ENCODE results near the gene GPR62. TPM values are rescaled to one million over a fixed set of nuclear protein-coding genes. Genes with fewer than 3 reads are reported as not detected.

Gene GPR62
- total and polyA plus RNA-seq, 2 of the 8 experiments (the other 6 are each of a cell fraction or from before 2014, with no cell fraction given) = 0.22 to 0.29 TPM

DNA sequence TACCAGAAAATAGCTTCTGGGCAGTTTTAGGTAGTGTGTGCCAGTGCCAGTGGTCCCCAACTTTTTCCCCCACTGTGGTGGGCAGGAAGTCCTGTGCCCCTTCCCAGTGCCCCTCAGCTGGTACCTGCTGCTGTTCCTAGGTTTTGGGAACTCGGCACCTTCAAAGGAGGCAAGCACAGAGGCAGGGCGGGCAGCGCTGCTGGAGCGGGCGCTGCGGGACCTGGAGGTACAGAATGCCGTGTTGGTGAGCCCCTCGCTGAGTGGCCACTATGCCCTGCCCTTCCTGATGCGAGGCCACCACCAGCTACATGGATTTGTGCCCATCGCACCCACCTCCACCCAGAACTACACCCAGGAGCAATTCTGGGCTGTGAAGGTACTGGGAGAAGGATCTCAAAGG is 25.1 kb downstream of the GPR62 start:
- H3K9ac ChIP-seq (replicated peaks in 1 of 4; ENCODE audit: extremely low read depth in 1 of 4, low read depth in 3 of 4, low read length in 3 of 4) = no peak overlapping the region
- no peak overlapping the region for H2BK20ac ChIP-seq (ENCODE audit: low read length)
- no peak overlapping the region for H3K4me3 ChIP-seq (ENCODE audit: extremely low read depth in 1 of 4, insufficient read depth in 2 of 4, low read depth in 3 of 4, low read length in 4 of 4)
- no peak overlapping the region for H4K5ac ChIP-seq (ENCODE audit: insufficient read length, low read depth, low read length)
- peaks cover 5 to 18% (median 13%) of the 10 kb centered on the region in 4 experiments for H3K4me1 ChIP-seq (replicated peaks in 1 of 4; ENCODE audit: control insufficient read depth in 3 of 4, insufficient read depth in 4 of 4, low read length in 3 of 4)
- peaks cover 0 to 6% of the 10 kb centered on the region in 2 experiments for H4K20me1 ChIP-seq (replicated peaks in 1 of 2; ENCODE audit: control insufficient read depth in 1 of 2, insufficient read depth in 2 of 2, low read length in 2 of 2)
- ChIA-PET CTCF (ENCODE audit: partially characterized antibody) (interaction anchor here (1.2 to 5.5 kb wide), 5 partner anchors 8 to 160 kb away, joined by 3 to 66 read pairs (median 25); partner anchors contain the start of genes PARP3, PCBP4, RPL29 and RRP9), POLR2A (ENCODE audit: partially characterized antibody) (interaction anchor here (25.9 to 29.3 kb wide), 2 partner anchors 4 to 9 kb away, joined by 923 read pairs; partner anchors contain the start of genes ABHD14A, ABHD14B, ACY1 and PCBP4)
- no peaks in the 10 kb centered on the region for H3K36me3 ChIP-seq (ENCODE audit: control insufficient read depth in 2 of 4, insufficient read depth in 4 of 4, low read length in 3 of 4)
- DNase-seq (ENCODE audit: low read depth in 1 of 2, low spot score in 2 of 2) (no peak), FAIRE-seq (no peak)
- H2BK12ac ChIP-seq (ENCODE audit: low read depth, low read length) = no peak overlapping the region
- no peaks in the 10 kb centered on the region for H3K79me2 ChIP-seq (ENCODE audit: control insufficient read depth in 1 of 2, insufficient read depth in 2 of 2, low read length in 2 of 2)
- peaks cover 10% of the 10 kb centered on the region for H3K23me2 ChIP-seq (ENCODE audit: low read depth, low read length)
- no peak overlapping the region for H2BK15ac ChIP-seq (ENCODE audit: low read length)
- no peaks in the 10 kb centered on the region for H3K9me3 ChIP-seq (ENCODE audit: insufficient read depth in 2 of 2, low read depth in 1 of 2, low read length in 1 of 2)
- H3K4me2 ChIP-seq (ENCODE audit: insufficient read depth in 1 of 2, low read depth in 2 of 2, low read length in 2 of 2) = no peak overlapping the region
- WGBS, 2 experiments (ENCODE audit: extremely low coverage in 1 of 2, insufficient coverage in 1 of 2, insufficient read length in 1 of 2, insufficient replicate concordance in 2 of 2, low coverage in 1 of 2, low lambda C conversion rate in 2 of 2, missing lambda C conversion rate in 1 of 2) = 96% methylated on average over 10 of the region's 10 CpGs; no CpG with 5 or more reads in 1 of the 2 experiments
- H3K27me3 ChIP-seq (replicated peaks in 1 of 4; ENCODE audit: control insufficient read depth in 3 of 4, extremely low read depth in 1 of 4, insufficient read depth in 3 of 4, low read length in 3 of 4) = peaks cover 2 to 19% (median 11%) of the 10 kb centered on the region in 4 experiments; a peak in 6 of 7 replicates
- no peak overlapping the region for H2AK5ac ChIP-seq (ENCODE audit: low read depth, low read length)
- no peak overlapping the region for H3K18ac ChIP-seq (ENCODE audit: extremely low read depth, low read length)
- no peak overlapping the region for H3K14ac ChIP-seq (ENCODE audit: insufficient read length)
- H3K23ac ChIP-seq (ENCODE audit: insufficient read length) = no peak overlapping the region
- H3K56ac ChIP-seq (replicated peaks; ENCODE audit: insufficient read length, low read depth, low read length) = no peak overlapping the region
- H4K91ac ChIP-seq (replicated peaks; ENCODE audit: insufficient read length, low read length) = no peak overlapping the region
- no peak overlapping the region for H2BK120ac ChIP-seq (replicated peaks; ENCODE audit: low read depth, low read length)
- H3K4ac ChIP-seq (replicated peaks; ENCODE audit: insufficient read length, low read depth, low read length) = no peak overlapping the region
- H2AFZ ChIP-seq (ENCODE audit: low read length) = no peak overlapping the region
- H2BK5ac ChIP-seq (ENCODE audit: low read depth, low read length) = no peak overlapping the region
- no peak overlapping the region for H4K8ac ChIP-seq (ENCODE audit: extremely low read depth, insufficient read depth, low read length)
- H3K27ac ChIP-seq (ENCODE audit: low read depth, low read length) = no peak overlapping the region
- H3K79me1 ChIP-seq (ENCODE audit: low read depth, low read length) = peaks cover 10% of the 10 kb centered on the region
- TF ChIP-seq, protein P1, sequence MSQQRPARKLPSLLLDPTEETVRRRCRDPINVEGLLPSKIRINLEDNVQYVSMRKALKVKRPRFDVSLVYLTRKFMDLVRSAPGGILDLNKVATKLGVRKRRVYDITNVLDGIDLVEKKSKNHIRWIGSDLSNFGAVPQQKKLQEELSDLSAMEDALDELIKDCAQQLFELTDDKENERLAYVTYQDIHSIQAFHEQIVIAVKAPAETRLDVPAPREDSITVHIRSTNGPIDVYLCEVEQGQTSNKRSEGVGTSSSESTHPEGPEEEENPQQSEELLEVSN (IDR thresholded peaks at IDR 0.05) = no peak
- TF ChIP-seq RFX5 (IDR thresholded peaks at IDR 0.05; ENCODE audit: borderline replicate concordance, low read depth, low read length) = no peak
- TF ChIP-seq SIN3A (conservative IDR thresholded peaks at IDR 0.05 in 1 of 2, IDR thresholded peaks at IDR 0.05 in 1 of 2; ENCODE audit: low read depth in 1 of 2, low read length in 2 of 2) = no peak
- TF ChIP-seq TBP (IDR thresholded peaks at IDR 0.05; ENCODE audit: low read depth, low read length) = no peak
- no peak for TF ChIP-seq FOSL1 (IDR thresholded peaks at IDR 0.05; ENCODE audit: insufficient read depth, low read depth, low read length)
- TF ChIP-seq SIX5 (IDR thresholded peaks at IDR 0.05; ENCODE audit: low read depth, low read length) = no peak
- no peak for TF ChIP-seq RAD21 (IDR thresholded peaks at IDR 0.05 in 1 of 2, conservative IDR thresholded peaks at IDR 0.05 in 1 of 2; ENCODE audit: low read depth in 2 of 2, low read length in 2 of 2)
- TF ChIP-seq GTF2F1 (IDR thresholded peaks at IDR 0.05; ENCODE audit: borderline replicate concordance, low read depth, low read length) = no peak
- TF ChIP-seq CHD2 (IDR thresholded peaks at IDR 0.05; ENCODE audit: low read length) = no peak
- no peak for TF ChIP-seq ASH2L (IDR thresholded peaks at IDR 0.05; ENCODE audit: low read length)
- no peak for TF ChIP-seq EZH2 (IDR thresholded peaks at IDR 0.05; ENCODE audit: low read depth, low read length, severe bottlenecking)
- no peak for TF ChIP-seq TAF1 (IDR thresholded peaks at IDR 0.05; ENCODE audit: low read depth, low read length)

Measured in H1 (cell line).